Left renal cortex interstitium (tissue), 4 donors: Measurements from ENCODE around the gene PCDHGB2. TPM values are rescaled to one million over a fixed set of nuclear protein-coding genes. Genes with fewer than 3 reads are reported as not detected.

Experiments
- DNase-seq, 4 donors: peaks; one replicate each; pipeline ENCODE4 v3.0.0-alpha.2; 2013; ENCODE audit warnings: low read depth in 4 of 4, low spot score in 2 of 4, missing footprints in 1 of 4
- polyA plus RNA-seq, 4 donors: library from polyadenylated mRNA; unstranded; fragments of 120-200 nt; gene quantifications; one replicate each; pipeline ENCODE4 v1.2.1, GENCODE V29; 2013; ENCODE audit not compliant: insufficient read length in 4 of 4

The PCDHGB2 gene
- polyA plus RNA-seq, 4 donors = 3.2 to 4.9 (median 3.8) TPM

GRCh38 chr5:141411575-141411974, 51.8 kb downstream of the PCDHGB2 start:
- no peak for DNase-seq

Other genes with a start within 250 kb of the PCDHGB2 start
- gene PCDHB4, start 238.2 kb upstream of the PCDHGB2 start, polyA plus RNA-seq = 1 to 10 TPM; 1.3 to 2.0 (median 2.0) TPM
- gene PCDHB5, start 224.8 kb upstream of the PCDHGB2 start, polyA plus RNA-seq = 10 to 100 TPM in 1 of 4 donors, 1 to 10 TPM in 3; 5.2 to 10.2 (median 7.8) TPM
- gene PCDHB6, start 209.9 kb upstream of the PCDHGB2 start, polyA plus RNA-seq = 1 to 10 TPM; 2.6 to 4.1 (median 3.2) TPM
- gene PCDHB7, start 187.3 kb upstream of the PCDHGB2 start, polyA plus RNA-seq = 1 to 10 TPM; 4.5 to 7.1 (median 5.0) TPM
- 1 to 10 TPM; 1.5 to 4.5 (median 2.8) TPM for gene PCDHB8, start 182.2 kb upstream of the PCDHGB2 start, polyA plus RNA-seq
- 1 to 10 TPM; 4.4 to 8.8 (median 7.3) TPM for gene PCDHB16, start 177.6 kb upstream of the PCDHGB2 start, polyA plus RNA-seq
- 1 to 10 TPM; 3.5 to 4.4 (median 4.1) TPM for gene PCDHB9, start 172.8 kb upstream of the PCDHGB2 start, polyA plus RNA-seq
- gene PCDHB10, start 167.6 kb upstream of the PCDHGB2 start, polyA plus RNA-seq = 1 to 10 TPM; 5.5 to 9.8 (median 6.6) TPM
- gene PCDHB11, start 160.4 kb upstream of the PCDHGB2 start, polyA plus RNA-seq = 1 to 10 TPM; 4.9 to 6.0 (median 5.6) TPM
- 1 to 10 TPM; 4.7 to 6.3 (median 5.5) TPM for gene PCDHB12, start 151.3 kb upstream of the PCDHGB2 start, polyA plus RNA-seq
- 1 to 10 TPM; 5.0 to 7.6 (median 5.4) TPM for gene PCDHB13, start 146.1 kb upstream of the PCDHGB2 start, polyA plus RNA-seq
- 10 to 100 TPM in 2 of 4 donors, 1 to 10 TPM in 2; 8.8 to 10.2 (median 9.8) TPM for gene PCDHB14, start 136.7 kb upstream of the PCDHGB2 start, polyA plus RNA-seq
- 10 to 100 TPM; 11.1 to 16.0 (median 15.0) TPM for gene PCDHB15, start 114.6 kb upstream of the PCDHGB2 start, polyA plus RNA-seq
- gene SLC25A2, start 55.9 kb upstream of the PCDHGB2 start, polyA plus RNA-seq = under 1 TPM in 1 of 4 donors, not detected in 3; 0.14 TPM
- gene TAF7, start 39.2 kb upstream of the PCDHGB2 start, polyA plus RNA-seq = 100 to 1,000 TPM; 135 to 190 (median 151) TPM
- gene PCDHGA1, start 29.5 kb upstream of the PCDHGB2 start, polyA plus RNA-seq = 1 to 10 TPM in 3 of 4 donors, under 1 TPM in 1; 0.93 to 1.0 (median 1.0) TPM
- 1 to 10 TPM; 4.8 to 8.4 (median 7.6) TPM for gene PCDHGA2, start 21.2 kb upstream of the PCDHGB2 start, polyA plus RNA-seq
- gene PCDHGA3, start 16.2 kb upstream of the PCDHGB2 start, polyA plus RNA-seq = 1 to 10 TPM; 1.6 to 4.1 (median 3.0) TPM
- 1 to 10 TPM; 1.6 to 2.2 (median 1.8) TPM for gene PCDHGB1, start 9.9 kb upstream of the PCDHGB2 start, polyA plus RNA-seq
- 1 to 10 TPM; 2.1 to 3.0 (median 2.5) TPM for gene PCDHGA4, start 5.0 kb upstream of the PCDHGB2 start, polyA plus RNA-seq
- gene PCDHGA5, start 4.2 kb downstream of the PCDHGB2 start, polyA plus RNA-seq = 1 to 10 TPM; 2.5 to 3.0 (median 2.8) TPM
- 1 to 10 TPM; 1.9 to 2.9 (median 2.2) TPM for gene PCDHGB3, start 10.2 kb downstream of the PCDHGB2 start, polyA plus RNA-seq
- gene PCDHGA6, start 13.9 kb downstream of the PCDHGB2 start, polyA plus RNA-seq = 1 to 10 TPM; 5.7 to 8.9 (median 7.1) TPM
- gene PCDHGA7, start 22.7 kb downstream of the PCDHGB2 start, polyA plus RNA-seq = 1 to 10 TPM; 2.0 to 2.6 (median 2.3) TPM
- 1 to 10 TPM; 4.4 to 6.1 (median 5.8) TPM for gene PCDHGB4, start 27.7 kb downstream of the PCDHGB2 start, polyA plus RNA-seq
- under 1 TPM; 0.46 to 0.55 (median 0.51) TPM for gene PCDHGA8, start 32.6 kb downstream of the PCDHGB2 start, polyA plus RNA-seq
- 10 to 100 TPM in 2 of 4 donors, 1 to 10 TPM in 2; 8.8 to 10.6 (median 10.0) TPM for gene PCDHGB5, start 38.0 kb downstream of the PCDHGB2 start, polyA plus RNA-seq
- 1 to 10 TPM; 5.0 to 6.4 (median 5.3) TPM for gene PCDHGA9, start 42.8 kb downstream of the PCDHGB2 start, polyA plus RNA-seq
- 1 to 10 TPM; 6.3 to 7.9 (median 7.4) TPM for gene PCDHGB6, start 48.0 kb downstream of the PCDHGB2 start, polyA plus RNA-seq
- gene PCDHGA10, start 53.0 kb downstream of the PCDHGB2 start, polyA plus RNA-seq = 1 to 10 TPM; 3.1 to 3.8 (median 3.6) TPM
- gene PCDHGB7, start 57.7 kb downstream of the PCDHGB2 start, polyA plus RNA-seq = 10 to 100 TPM; 14.0 to 17.5 (median 14.3) TPM
- 1 to 10 TPM; 4.6 to 5.6 (median 5.1) TPM for gene PCDHGA11, start 61.1 kb downstream of the PCDHGB2 start, polyA plus RNA-seq
- gene PCDHGA12, start 70.5 kb downstream of the PCDHGB2 start, polyA plus RNA-seq = 1 to 10 TPM; 1.1 to 2.4 (median 1.5) TPM
- gene PCDHGC3, start 116.0 kb downstream of the PCDHGB2 start, polyA plus RNA-seq = 100 to 1,000 TPM in 3 of 4 donors, 10 to 100 TPM in 1; 88.8 to 152 (median 118) TPM
- 1 to 10 TPM; 2.8 to 4.1 (median 3.0) TPM for gene PCDHGC4, start 125.0 kb downstream of the PCDHGB2 start, polyA plus RNA-seq
- gene PCDHGC5, start 129.1 kb downstream of the PCDHGB2 start, polyA plus RNA-seq = 1 to 10 TPM in 1 of 4 donors, under 1 TPM in 3; 0.22 to 1.1 (median 0.55) TPM